Type B pancreatic cell (in vitro differentiated cells): ENCODE measurements around the gene PPP1R3G. TPM values are rescaled to one million over a fixed set of nuclear protein-coding genes. Genes with fewer than 3 reads are reported as not detected.
"Not testable (repeated sequence)": the region's sequence is repeated elsewhere in the genome, so short reads cannot be mapped to it uniquely, and the experiment has no call there.

Experiments used
- DNase-seq: peaks from one replicate; pipeline ENCODE4 v3.0.0; 2021; ENCODE audit warnings: mixed read lengths; ENCODE audit not compliant: unreplicated experiment; ENCODE audit errors: extremely low spot score
- H3K27ac Mint-ChIP-seq: 2 replicates; pipeline ENCODE4 v1.8.0; 2021; ENCODE audit warnings: mild to moderate bottlenecking, mixed read lengths
- H3K27me3 Mint-ChIP-seq: 2 replicates; pipeline ENCODE4 v1.8.0; 2021; ENCODE audit warnings: mixed read lengths
- H3K36me3 Mint-ChIP-seq: 2 replicates; pipeline ENCODE4 v1.8.0; 2021; ENCODE audit warnings: mixed read lengths
- H3K4me1 Mint-ChIP-seq: one replicate; pipeline ENCODE4 v1.8.0; 2021; ENCODE audit warnings: mixed read lengths; ENCODE audit not compliant: unreplicated experiment
- H3K4me3 Mint-ChIP-seq: 2 replicates; pipeline ENCODE4 v1.8.0; 2021; ENCODE audit warnings: mild to moderate bottlenecking, mixed read lengths
- H3K9me3 Mint-ChIP-seq: 2 replicates; pipeline ENCODE4 v1.8.0; 2021; ENCODE audit warnings: mixed read lengths
- total RNA-seq: library from RNA; stranded (reverse); gene quantifications from 2 replicates; pipeline ENCODE4 v1.2.1, GENCODE V29; 2021; ENCODE audit warnings: low replicate concordance
- TF ChIP-seq, protein P1 (sequence below): fragments of 200-600 bp; sonication (generic); conservative IDR thresholded peaks from 2 replicates; pipeline ENCODE4 v1.5.0; 2021; ENCODE audit warnings: antibody characterized with exemption, mild to moderate bottlenecking

PPP1R3G gene
- total RNA-seq, 1 donor from 2014 or later = 0.19 TPM

DNA sequence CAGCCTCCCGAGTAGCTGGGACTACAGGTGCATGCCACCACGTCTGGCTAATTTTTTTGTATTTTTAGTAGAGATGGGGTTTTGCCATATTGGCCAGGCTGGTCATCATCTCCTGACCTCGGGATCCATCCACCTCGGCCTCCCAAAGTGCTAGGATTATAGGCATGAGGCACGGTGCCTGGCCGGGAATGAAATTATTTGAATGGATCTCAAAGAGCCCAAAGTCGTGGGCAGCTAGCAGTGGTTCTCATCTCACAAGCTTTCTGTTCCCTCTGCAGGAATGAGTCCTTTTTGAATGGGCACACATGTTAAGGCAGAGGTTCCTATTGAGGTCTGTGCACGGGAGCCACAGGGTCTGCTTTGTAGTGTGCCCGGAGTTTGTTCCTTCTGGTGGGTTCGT lies 34.9 kb downstream of the PPP1R3G start:
- TF ChIP-seq, protein P1, sequence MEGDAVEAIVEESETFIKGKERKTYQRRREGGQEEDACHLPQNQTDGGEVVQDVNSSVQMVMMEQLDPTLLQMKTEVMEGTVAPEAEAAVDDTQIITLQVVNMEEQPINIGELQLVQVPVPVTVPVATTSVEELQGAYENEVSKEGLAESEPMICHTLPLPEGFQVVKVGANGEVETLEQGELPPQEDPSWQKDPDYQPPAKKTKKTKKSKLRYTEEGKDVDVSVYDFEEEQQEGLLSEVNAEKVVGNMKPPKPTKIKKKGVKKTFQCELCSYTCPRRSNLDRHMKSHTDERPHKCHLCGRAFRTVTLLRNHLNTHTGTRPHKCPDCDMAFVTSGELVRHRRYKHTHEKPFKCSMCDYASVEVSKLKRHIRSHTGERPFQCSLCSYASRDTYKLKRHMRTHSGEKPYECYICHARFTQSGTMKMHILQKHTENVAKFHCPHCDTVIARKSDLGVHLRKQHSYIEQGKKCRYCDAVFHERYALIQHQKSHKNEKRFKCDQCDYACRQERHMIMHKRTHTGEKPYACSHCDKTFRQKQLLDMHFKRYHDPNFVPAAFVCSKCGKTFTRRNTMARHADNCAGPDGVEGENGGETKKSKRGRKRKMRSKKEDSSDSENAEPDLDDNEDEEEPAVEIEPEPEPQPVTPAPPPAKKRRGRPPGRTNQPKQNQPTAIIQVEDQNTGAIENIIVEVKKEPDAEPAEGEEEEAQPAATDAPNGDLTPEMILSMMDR = no peak

DNA sequence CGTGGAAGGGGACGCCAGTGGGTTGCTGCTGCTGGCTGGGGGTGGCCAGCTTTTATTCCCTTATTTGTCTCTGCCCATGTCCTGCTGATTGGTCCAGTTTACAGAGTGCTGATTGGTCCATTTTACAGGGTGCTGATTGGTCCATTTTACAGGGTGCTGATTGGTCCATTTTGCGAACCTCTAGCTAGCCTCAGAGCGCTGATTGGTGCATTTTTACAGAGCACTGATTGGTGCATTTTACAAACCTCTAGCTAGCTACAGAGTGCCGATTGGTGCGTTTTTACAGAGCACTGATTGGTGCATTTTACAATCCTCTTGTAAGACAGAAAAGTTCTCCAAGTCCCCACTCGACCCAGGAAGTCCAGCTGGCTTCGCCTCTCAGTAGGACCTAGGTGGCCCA lies 35.4 kb downstream of the PPP1R3G start:
- H3K9me3 Mint-ChIP-seq, H3K27me3 Mint-ChIP-seq, H3K27ac Mint-ChIP-seq, H3K4me1 Mint-ChIP-seq, DNase-seq, H3K4me3 Mint-ChIP-seq, H3K36me3 Mint-ChIP-seq: not testable (repeated sequence)

More for the DNA sequence above, 34.9 kb downstream of the PPP1R3G start:
- Mint-ChIP-seq H3K27ac (no peak overlapping the region), H3K4me1 (peaks cover 14% of the 10 kb centered on the region), H3K4me3 (no peak overlapping the region), H3K9me3 (no peaks in the 10 kb centered on the region), H3K36me3 (no peaks in the 10 kb centered on the region), H3K27me3 (no peaks in the 10 kb centered on the region)
- no peak for DNase-seq

DNA sequence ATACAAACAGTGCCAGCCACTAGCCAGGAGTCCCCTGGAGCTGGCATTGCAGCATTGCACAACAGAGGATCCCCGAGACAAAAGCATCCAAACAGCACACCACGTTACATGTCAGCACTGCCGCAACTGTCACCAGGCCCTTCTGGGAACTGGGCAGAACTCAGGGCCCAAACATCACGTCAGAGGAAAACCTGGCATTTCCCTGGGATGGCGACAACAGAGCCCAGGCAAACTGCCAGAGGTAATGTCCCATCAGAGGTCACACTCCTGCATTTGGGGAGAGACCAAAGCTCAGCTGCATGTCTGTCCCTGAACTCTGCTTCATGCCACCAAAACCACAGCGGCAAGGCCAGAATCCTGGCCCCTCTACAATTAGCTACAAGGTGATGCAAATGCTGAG lies 36.3 kb downstream of the PPP1R3G start:
- TF ChIP-seq, protein P1 = no peak
- Mint-ChIP-seq H3K27ac (no peak overlapping the region), H3K27me3 (no peaks in the 10 kb centered on the region), H3K36me3 (peaks cover 3% of the 10 kb centered on the region), H3K9me3 (peaks cover 5% of the 10 kb centered on the region), H3K4me1 (peaks cover 5% of the 10 kb centered on the region), H3K4me3 (no peak overlapping the region)
- DNase-seq = no peak

DNA sequence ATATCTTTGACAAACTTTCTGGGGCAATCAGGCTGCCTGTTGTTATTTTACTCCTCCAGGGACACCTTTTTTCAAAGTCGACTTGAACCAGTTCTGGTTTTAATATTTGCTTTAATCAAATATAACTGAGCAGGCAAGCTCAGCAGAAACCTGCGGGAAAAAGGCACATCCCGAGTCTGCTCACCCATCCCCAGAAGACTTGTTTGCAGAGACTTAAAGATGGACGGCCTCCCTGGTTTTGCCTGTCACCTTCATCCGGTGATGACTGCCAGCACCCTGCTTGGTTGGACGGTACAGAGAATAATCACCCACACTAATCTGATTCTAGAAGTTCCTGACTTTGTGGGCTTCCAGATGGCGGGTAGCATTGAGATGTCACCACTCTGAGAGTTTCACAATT lies 36.8 kb downstream of the PPP1R3G start:
- peaks cover 3% of the 10 kb centered on the region for H3K36me3 Mint-ChIP-seq
- no peaks in the 10 kb centered on the region for H3K27me3 Mint-ChIP-seq
- H3K27ac Mint-ChIP-seq = no peak overlapping the region
- H3K4me3 Mint-ChIP-seq = no peak overlapping the region
- H3K4me1 Mint-ChIP-seq = peaks cover 5% of the 10 kb centered on the region
- no peak for DNase-seq
- H3K9me3 Mint-ChIP-seq = peaks cover 6% of the 10 kb centered on the region
- TF ChIP-seq, protein P1 = no peak

DNA sequence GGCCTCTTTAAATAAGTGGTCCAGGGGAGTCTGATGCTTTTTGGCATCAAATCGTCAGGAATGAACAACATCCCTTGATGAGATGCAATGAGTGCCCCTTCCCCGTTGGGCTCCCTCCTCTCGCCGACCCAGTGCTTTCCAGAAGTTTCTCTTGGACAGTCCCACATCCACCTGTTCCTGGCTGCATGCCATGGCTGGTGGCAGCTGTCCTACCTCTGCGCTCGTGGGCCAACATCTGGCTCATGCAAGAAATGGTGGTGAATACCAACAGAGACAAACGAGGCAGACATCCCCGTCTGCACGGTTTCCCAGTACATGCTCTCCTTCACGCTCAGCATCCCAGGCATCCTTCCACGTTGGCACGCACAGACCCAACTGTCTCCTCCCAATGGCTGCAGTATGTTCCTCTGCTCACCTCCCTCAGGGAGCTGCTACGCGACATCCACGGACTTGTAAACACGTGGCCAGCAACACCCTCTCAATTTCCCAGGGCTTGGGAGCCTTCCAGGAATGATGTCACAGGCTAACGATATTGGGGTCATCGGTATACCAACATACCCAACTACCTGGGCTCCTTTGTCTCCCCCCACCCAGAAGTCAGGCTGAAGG lies 37.5 kb downstream of the PPP1R3G start:
- no peaks in the 10 kb centered on the region for H3K27me3 Mint-ChIP-seq
- H3K9me3 Mint-ChIP-seq = peaks cover 6% of the 10 kb centered on the region
- TF ChIP-seq, protein P1 = no peak
- DNase-seq = no peak
- peaks cover 3% of the 10 kb centered on the region for H3K36me3 Mint-ChIP-seq
- peaks cover 5% of the 10 kb centered on the region for H3K4me1 Mint-ChIP-seq
- H3K27ac Mint-ChIP-seq = no peak overlapping the region
- no peak overlapping the region for H3K4me3 Mint-ChIP-seq

DNA sequence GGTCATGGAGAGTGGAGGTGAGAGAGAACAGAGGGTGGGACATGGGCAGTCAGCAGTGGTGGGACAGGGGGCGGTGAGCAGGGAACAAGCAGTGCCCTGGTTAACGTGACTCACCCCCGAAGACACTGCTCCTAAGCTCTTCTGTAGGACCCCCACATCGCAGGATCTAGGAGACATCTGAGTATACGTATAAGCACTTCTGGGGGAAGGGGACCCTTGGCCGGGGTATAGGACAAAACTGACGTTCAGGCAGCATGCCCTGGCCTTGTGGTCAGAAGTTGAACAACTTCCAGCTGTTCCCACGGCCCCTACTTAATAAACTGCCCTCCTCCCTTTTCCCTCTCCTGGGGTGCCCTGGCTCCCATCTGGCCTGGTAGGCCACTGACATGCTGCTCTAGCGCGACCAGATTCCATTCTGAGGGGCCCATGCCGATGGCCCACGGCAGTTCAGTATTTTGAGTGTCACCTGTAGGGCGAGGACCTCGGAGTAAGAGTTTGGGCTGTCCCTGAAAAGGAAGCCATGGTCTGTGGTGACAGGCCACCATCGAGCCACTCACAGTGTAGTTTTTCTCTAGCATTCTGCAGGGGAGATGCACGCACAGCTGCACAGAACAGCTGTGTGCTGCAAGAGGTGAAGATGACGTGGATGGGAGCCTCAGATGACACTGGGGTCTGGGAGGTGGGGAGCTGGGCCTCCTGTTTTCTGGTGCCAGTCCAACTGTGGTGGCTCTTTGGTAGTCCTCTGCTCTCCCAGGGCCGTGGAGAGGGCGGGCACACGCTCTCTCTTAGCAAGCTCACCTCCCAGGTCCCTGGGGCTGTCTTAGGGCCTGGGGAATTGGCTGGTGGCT lies 38.4 kb downstream of the PPP1R3G start:
- DNase-seq = no peak
- H3K9me3 Mint-ChIP-seq = peaks cover 6% of the 10 kb centered on the region
- no peak overlapping the region for H3K27ac Mint-ChIP-seq
- H3K27me3 Mint-ChIP-seq = no peaks in the 10 kb centered on the region
- peaks cover 5% of the 10 kb centered on the region for H3K4me1 Mint-ChIP-seq
- TF ChIP-seq, protein P1 = no peak
- peaks cover 3% of the 10 kb centered on the region for H3K36me3 Mint-ChIP-seq
- H3K4me3 Mint-ChIP-seq = no peak overlapping the region
